Stimulated activated CD4-positive, alpha-beta T cell treated with anti-CD3 and anti-CD28 coated beads, Interleukin-12 subunit alpha, Interleukin-12 subunit beta, amount 100 ng/mL, for 24 hours (primary cell): Measurements from ENCODE around the gene TRAPPC11.
A peak's percentile ranks its signal among the peaks of the same experiment; 100 is the strongest.
"Not testable (repeated sequence)": the region's sequence is repeated elsewhere in the genome, so short reads cannot be mapped to it uniquely, and the experiment has no call there.

Source experiments
- DNase-seq, 2 experiments: peaks; one replicate each; pipeline ENCODE4 v3.0.0-alpha.2; 2020; ENCODE audit warnings: low read depth in 2 of 2

The TRAPPC11 gene

GRCh38 chr4:183721207-183722081, 62.4 kb downstream of the TRAPPC11 start:
- DNase-seq = no peak

- DNase-seq = peak in 1 of 2 experiments; percentile 11
Observed at GRCh38 chr4:183722731-183723560, 63.9 kb downstream of the TRAPPC11 start.

- DNase-seq = no peak
Observed at GRCh38 chr4:183723561-183724228, 64.6 kb downstream of the TRAPPC11 start.

DNA sequence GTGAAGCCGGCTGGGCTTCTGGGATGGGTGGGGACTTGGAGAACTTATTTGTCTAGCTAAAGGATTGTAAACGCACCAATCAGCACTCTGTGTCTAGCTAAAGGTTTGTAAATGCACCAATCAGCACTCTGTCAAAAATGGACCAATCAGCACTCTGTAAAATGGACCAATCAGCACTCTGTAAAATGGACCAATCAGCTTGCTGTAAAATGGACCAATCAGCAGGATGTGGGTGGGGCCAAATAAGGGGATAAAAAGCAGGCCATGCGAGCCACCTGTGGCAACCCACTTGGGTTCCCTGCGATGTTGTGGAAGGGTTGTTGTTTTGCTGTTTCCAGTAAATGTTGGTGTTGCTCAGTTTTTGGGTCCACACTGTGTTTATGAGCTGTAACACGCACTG, 66.5 kb downstream of the TRAPPC11 start:
- DNase-seq = not testable (repeated sequence)

DNA sequence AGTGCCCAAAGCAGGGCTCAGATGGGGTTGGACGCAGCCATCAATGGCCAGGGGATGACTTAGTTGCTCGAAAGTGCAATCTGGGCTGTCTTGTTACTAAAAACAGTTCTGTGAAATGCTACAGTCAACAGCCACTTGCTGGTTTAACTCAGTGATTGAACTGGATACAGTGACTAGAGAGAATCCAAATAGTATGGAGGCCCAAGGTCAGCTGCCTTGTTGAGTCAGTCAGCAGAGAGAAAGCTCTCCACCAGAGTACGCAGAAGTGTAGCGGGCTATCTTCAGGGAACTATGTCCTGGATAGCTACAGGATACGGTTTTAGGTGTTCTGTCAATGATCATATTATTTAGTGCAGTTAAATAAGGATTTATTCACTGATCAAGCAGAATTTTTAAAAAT, 68.4 kb downstream of the TRAPPC11 start:
- no peak for DNase-seq

GRCh38 chr4:183728223-183729068, 69.4 kb downstream of the TRAPPC11 start:
- DNase-seq = no peak

DNA sequence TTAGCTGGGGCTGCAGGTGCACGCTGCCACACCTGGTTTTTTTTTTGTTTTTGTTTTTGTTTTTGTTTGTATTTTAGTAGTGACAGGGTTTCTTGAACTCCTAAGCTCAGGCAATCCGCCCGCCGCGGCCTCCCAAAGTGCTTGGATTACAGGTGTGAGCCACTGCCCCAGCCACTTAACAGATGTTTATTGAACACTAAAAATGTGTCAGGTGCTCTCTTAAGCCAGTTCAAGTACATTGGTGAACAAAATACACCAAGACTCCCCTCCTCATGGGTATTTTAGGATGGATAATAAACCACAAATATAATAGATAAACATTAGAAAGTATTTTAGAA, 69.9 kb downstream of the TRAPPC11 start:
- DNase-seq = no peak

DNA sequence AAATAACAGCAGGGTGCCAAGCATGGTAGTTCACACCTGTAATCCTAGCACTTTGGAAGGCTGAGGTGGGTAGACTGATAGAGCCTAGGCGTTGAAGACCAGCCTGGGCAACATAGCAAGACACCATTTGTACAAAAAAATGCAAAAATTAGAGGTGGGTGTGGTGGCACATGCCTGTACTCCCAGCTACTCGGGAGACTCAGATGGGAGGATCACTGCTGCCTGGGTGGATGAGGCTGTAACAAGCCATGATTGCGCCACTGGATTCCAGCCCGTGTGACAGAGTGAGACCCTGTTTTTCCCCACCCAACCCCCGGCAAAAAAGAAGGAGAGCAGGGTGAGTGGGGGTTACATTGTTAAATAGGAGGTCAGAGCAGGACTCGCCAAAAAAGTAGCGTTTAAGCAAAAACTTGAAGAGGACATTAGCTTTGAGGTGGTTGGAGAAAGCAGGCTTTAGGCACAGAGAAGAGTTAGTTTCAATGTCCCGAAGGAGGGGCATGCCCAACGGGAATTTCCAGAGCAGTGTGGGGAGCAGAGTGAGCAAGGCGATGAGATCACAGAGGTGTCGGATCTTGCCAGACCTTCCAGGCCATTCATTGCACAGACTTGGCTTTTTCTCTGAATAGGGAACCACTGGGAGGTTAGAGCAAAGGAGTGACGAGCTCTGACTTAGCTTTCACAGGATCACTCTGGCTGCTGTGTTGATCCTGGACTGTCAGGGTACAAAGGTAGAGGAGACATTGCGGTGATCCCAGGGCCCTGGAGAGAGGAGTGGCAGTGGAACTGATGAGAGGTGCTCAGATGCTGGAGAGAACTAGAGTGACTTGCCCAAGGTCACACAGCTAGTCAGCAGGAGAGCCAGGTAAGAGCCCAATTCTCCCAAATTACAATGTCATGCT, 70.6 kb downstream of the TRAPPC11 start:
- DNase-seq = no peak

DNA sequence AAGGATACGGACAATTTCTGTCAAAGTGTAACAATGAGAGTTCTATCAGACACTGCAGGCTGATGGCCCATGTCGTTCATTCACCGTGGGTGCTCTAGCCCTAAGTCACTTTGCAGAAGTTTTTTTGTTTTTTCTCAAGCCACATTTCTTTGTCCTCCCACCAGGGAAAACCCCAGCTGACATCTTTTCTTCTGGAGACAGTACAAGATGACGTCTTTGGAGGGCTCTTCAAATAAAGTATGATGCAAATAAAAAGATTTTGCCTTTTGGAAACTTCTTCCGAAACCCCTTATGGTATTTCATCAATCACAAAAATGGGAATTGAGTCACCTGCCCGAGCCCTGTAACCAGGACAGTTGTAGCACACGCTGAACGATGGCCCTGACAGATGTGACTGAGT, 73.2 kb downstream of the TRAPPC11 start:
- DNase-seq = no peak

- DNase-seq = no peak
Observed at GRCh38 chr4:183733181-183733580, 74.1 kb downstream of the TRAPPC11 start.

DNA sequence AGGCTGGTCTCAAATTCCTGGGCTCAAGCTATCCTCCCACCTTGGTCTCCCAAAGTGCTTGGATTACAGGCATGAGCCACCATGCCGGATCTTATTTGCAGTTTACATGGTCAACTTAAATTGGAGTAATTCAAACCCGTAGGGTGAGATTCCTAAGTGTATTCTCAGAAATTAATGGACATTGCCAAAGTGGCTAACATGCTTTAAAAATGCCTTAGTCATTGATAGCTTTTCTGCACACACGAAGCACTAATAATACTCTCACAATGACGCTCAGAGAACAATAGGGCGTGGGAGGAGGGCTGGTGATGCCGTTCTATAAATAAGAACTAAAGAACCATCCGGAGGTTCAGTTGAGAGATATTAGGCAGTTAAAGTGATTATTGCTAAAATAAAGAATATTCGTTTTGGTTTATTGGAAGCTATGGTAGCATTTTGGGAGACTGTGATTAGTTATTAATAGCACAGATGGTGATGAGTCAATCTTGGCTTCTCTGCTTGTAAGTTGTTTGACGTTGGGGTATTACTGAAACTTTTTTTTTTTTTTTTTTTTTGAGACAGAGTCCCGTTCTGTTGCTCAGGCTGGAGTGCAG, 79.1 kb downstream of the TRAPPC11 start:
- no peak for DNase-seq

GRCh38 chr4:183738961-183739360, 79.9 kb downstream of the TRAPPC11 start:
- no peak for DNase-seq

- DNase-seq = no peak
Observed at GRCh38 chr4:183746305-183747229, 87.5 kb downstream of the TRAPPC11 start.

DNA sequence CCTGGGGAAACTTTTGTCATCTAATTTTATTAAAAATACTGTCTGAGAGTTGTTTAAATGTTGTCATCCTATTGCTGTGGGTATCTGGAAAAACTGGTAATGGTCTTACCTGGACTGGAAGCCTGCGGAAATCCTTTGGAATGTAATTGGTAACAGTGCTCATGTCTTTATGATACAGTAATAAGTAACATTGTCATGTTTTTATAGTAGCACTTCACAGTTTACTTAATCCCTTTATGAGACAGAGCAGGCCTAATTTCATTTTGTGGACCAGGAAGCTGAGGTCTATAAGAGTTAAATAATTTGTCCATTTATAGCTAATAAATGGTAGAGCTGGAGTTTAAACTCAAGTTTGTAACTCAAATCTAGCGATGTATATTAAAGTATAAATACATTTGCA, 88.3 kb downstream of the TRAPPC11 start:
- no peak for DNase-seq

DNA sequence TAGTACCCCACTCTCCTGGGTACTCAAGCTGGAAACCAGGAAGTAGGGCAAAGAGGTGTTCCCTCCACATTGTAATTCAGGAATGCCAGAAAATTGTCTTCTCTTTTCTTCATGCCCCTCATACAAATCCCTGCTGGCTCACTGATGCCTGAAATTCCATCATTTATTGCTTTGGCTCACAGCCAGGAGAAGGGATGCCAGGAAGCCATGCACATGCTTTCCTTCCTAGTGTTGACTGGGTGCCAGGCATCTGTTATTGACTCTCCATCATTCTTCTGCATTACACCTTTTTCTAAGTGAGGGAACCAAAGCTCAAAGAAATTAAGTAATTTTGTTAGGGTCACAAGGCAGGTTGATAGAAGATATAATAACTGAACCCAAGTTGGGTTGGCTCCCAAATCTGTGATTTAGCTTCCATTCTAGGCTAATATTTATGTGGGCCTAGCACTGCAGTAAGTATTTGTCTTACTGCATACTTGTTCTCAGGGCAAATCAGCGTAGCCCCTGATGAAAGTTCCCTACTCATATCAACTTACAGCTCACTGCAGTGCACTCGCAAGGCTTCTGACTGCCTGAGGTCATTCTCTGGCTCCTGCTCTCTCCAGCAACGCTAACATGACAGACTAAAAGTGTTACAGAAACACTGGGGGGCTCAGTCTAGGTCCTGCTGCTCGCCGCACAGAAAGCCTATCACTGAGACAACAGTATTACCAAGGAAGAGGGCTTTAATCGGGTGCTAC, 89.0 kb downstream of the TRAPPC11 start:
- no peak for DNase-seq

DNA sequence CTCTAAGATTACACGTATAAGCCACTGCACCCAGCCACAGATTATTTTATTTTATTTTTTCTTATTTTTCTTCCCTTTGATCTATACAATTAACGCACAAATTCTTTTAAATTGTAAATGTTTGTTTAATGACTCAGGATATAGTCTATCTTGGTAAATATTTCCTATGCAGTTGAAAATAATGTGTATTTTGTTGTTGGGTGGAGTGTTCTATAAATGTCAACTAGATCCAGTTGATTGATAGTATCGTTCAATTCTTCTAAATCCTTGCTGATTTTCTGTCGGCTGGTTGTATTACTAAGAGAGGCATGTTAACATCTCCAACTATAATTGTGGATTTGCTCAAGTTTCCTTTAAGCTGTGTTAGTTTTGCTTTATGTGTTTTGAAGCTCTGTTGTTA, 92.0 kb downstream of the TRAPPC11 start:
- no peak for DNase-seq

GRCh38 chr4:183755596-183755995, 96.5 kb downstream of the TRAPPC11 start:
- no peak for DNase-seq

GRCh38 chr4:183757060-183757459, 98.0 kb downstream of the TRAPPC11 start:
- no peak for DNase-seq
